Measurements from ENCODE around the gene MYL12B.
A peak's percentile ranks its signal among the peaks of the same experiment; 100 is the strongest.
"Not testable (repeated sequence)": the region's sequence is repeated elsewhere in the genome, so short reads cannot be mapped to it uniquely, and the experiment has no call there.

MYL12B gene

GRCh38 chr18:3262234-3263131, 550 bp downstream of the MYL12B start:
- peak in 1 of 3 donors; percentile 16 for DNase-seq (ENCODE audit: low read depth in 2 of 3, low spot score in 1 of 3)

GRCh38 chr18:3263132-3263700, 1.3 kb downstream of the MYL12B start:
- no peak for DNase-seq (ENCODE audit: low read depth in 2 of 3, low spot score in 1 of 3)

GRCh38 chr18:3264362-3264761, 2.4 kb downstream of the MYL12B start:
- no peak for DNase-seq (ENCODE audit: low read depth in 2 of 3, low spot score in 1 of 3)

GRCh38 chr18:3265564-3266033, 3.7 kb downstream of the MYL12B start:
- no peak for DNase-seq (ENCODE audit: low read depth in 2 of 3, low spot score in 1 of 3)

GRCh38 chr18:3266062-3266608, 4.2 kb downstream of the MYL12B start:
- no peak for DNase-seq (ENCODE audit: low read depth in 2 of 3, low spot score in 1 of 3)

- DNase-seq (ENCODE audit: low read depth in 2 of 3, low spot score in 1 of 3) = no peak
Observed at GRCh38 chr18:3268306-3268705, 6.4 kb downstream of the MYL12B start.

- no peak for DNase-seq (ENCODE audit: low read depth in 2 of 3, low spot score in 1 of 3)
Observed at GRCh38 chr18:3269241-3269913, 7.4 kb downstream of the MYL12B start.

GRCh38 chr18:3269914-3270299, 8.0 kb downstream of the MYL12B start:
- DNase-seq (ENCODE audit: low read depth in 2 of 3, low spot score in 1 of 3) = no peak

- DNase-seq (ENCODE audit: low read depth in 2 of 3, low spot score in 1 of 3) = no peak
Observed at GRCh38 chr18:3273042-3273441, 11.1 kb downstream of the MYL12B start.

- not testable (repeated sequence) for DNase-seq (ENCODE audit: low read depth in 2 of 3, low spot score in 1 of 3)
Observed at GRCh38 chr18:3277643-3278213, 15.8 kb downstream of the MYL12B start.

- DNase-seq (ENCODE audit: low read depth in 2 of 3, low spot score in 1 of 3) = no peak
Observed at GRCh38 chr18:3279201-3280185, 17.6 kb downstream of the MYL12B start.

GRCh38 chr18:3281456-3282400, 19.8 kb downstream of the MYL12B start:
- peak in 1 of 3 donors; percentile 58 for DNase-seq (ENCODE audit: low read depth in 2 of 3, low spot score in 1 of 3)

GRCh38 chr18:3283253-3283863, 21.4 kb downstream of the MYL12B start:
- no peak for DNase-seq (ENCODE audit: low read depth in 2 of 3, low spot score in 1 of 3)

GRCh38 chr18:3283908-3284307, 22.0 kb downstream of the MYL12B start:
- DNase-seq (ENCODE audit: low read depth in 2 of 3, low spot score in 1 of 3) = no peak

GRCh38 chr18:3284501-3284900, 22.6 kb downstream of the MYL12B start:
- no peak for DNase-seq (ENCODE audit: low read depth in 2 of 3, low spot score in 1 of 3)

- no peak for DNase-seq (ENCODE audit: low read depth in 2 of 3, low spot score in 1 of 3)
Observed at GRCh38 chr18:3286159-3286558, 24.2 kb downstream of the MYL12B start.

GRCh38 chr18:3293196-3293951, 31.4 kb downstream of the MYL12B start:
- no peak for DNase-seq (ENCODE audit: low read depth in 2 of 3, low spot score in 1 of 3)

Measured in stimulated activated CD4-positive, alpha-beta T cell treated with anti-CD3 and anti-CD28 coated beads, Interleukin-12 subunit alpha, Interleukin-12 subunit beta, amount 100 ng/mL, for 48 hours (primary cell).